A549 (cell line): ENCODE measurements around the gene DUS2. TPM values are rescaled to one million over a fixed set of nuclear protein-coding genes. Genes with fewer than 3 reads are reported as not detected.

Experiments used
- ATAC-seq, 2 experiments: fragments of 200-7000 bp in 1 of 2; fragments of >200 bp in 1 of 2; cut with Nextera tagmentation in 1 of 2; cut with Tn5 transposase in 1 of 2; 3 replicates each; pipeline versions ENCODE4 v1.8.0 to v1.9.1; 2018 to 2020; ENCODE audit warnings: mild to moderate bottlenecking in 1 of 2, moderate library complexity in 1 of 2
- CTCF ChIA-PET: fragments of 300-600 bp; sonication (Branson Sonifier 250); formaldehyde crosslinking; extraction: SDS; loops from one replicate; lab custom pipeline; 2021; ENCODE audit warnings: antibody characterized with exemption, inconsistent platforms; lab: Yijun Ruan, JAX
- POLR2A ChIA-PET: fragments of 350-600 bp; formaldehyde crosslinking; extraction: SDS; loops from one replicate; lab custom pipeline; 2021; ENCODE audit warnings: antibody characterized with exemption, inconsistent platforms; lab: Yijun Ruan, JAX
- DNase-seq, 2 experiments: peaks; one replicate each; pipeline versions ENCODE4 v3.0.0 to v3.0.0-alpha.2; 2011 to 2016; ENCODE audit warnings: low read depth in 1 of 2, low spot score in 1 of 2
- FAIRE-seq: peaks from 2 replicates; lab custom pipeline; 2011; peaks lifted over from hg19 to GRCh38; lab: Jason Lieb, UNC
- H3K27ac ChIP-seq, 2 experiments: fragments of >200 bp; sonication (Bioruptor Twin); formaldehyde crosslinking; 3 replicates each; pipeline ENCODE4 v1.5.1; 2016 to 2017
- H3K4me1 ChIP-seq: fragments of >200 bp; sonication (Bioruptor Twin); formaldehyde crosslinking; 3 replicates; pipeline ENCODE4 v1.6.1; 2016
- H3K4me2 ChIP-seq: fragments of >200 bp; sonication (Bioruptor Twin); formaldehyde crosslinking; 3 replicates; pipeline ENCODE4 v1.6.1; 2016
- H3K4me3 ChIP-seq: fragments of >200 bp; sonication (Bioruptor Twin); formaldehyde crosslinking; 3 replicates; pipeline ENCODE4 v1.5.1; 2016
- H3K9me3 ChIP-seq: fragments of >200 bp; sonication (Bioruptor Twin); formaldehyde crosslinking; 3 replicates; pipeline ENCODE4 v1.6.1; 2016
- CBX2 ChIP-seq: fragments of 200-600 bp; sonication (generic); IDR thresholded peaks from 2 replicates; pipeline ENCODE4 v1.6.1; 2016; ENCODE audit warnings: low read depth, mild to moderate bottlenecking, borderline replicate concordance
- CBX8 ChIP-seq: fragments of 200-600 bp; sonication (generic); IDR thresholded peaks from 2 replicates; pipeline ENCODE4 v1.6.1; 2016
- GATA3 ChIP-seq: IDR thresholded peaks from 2 replicates; pipeline ENCODE4 v1.6.1; 2012; ENCODE audit warnings: borderline replicate concordance
- HDAC2 ChIP-seq: fragments of 200-600 bp; sonication (generic); IDR thresholded peaks from 2 replicates; pipeline ENCODE4 v1.6.1; 2016
- HEYL ChIP-seq: fragments of 250-450 bp; sonication (Bioruptor Pico); IDR thresholded peaks from 2 replicates; pipeline ENCODE4 v1.8.0; 2021; ENCODE audit warnings: mild to moderate bottlenecking, moderate library complexity
- HOXA7 ChIP-seq: fragments of 250-450 bp; sonication (Bioruptor Pico); IDR thresholded peaks from 2 replicates; pipeline ENCODE4 v1.5.0; 2020; ENCODE audit warnings: mild to moderate bottlenecking, moderate library complexity
- JUN ChIP-seq, 2 experiments: fragments of >200 bp; sonication (Bioruptor Twin); formaldehyde crosslinking; IDR thresholded peaks; 2 replicates in 1 of 2; 3 replicates in 1 of 2; pipeline ENCODE4 v1.6.1; 2016 to 2017
- JUNB ChIP-seq: fragments of >200 bp; sonication (Bioruptor Twin); formaldehyde crosslinking; IDR thresholded peaks from 2 replicates; pipeline ENCODE4 v1.6.1; 2016
- MYC ChIP-seq: IDR thresholded peaks from 2 replicates; pipeline ENCODE4 v1.6.1; 2012; ENCODE audit warnings: mild to moderate bottlenecking, inconsistent platforms, low read length, improper control_type of control experiment, borderline replicate concordance
- RAD21 ChIP-seq, 2 experiments: fragments of >200 bp in 1 of 2; sonication (Bioruptor Twin) in 1 of 2; formaldehyde crosslinking in 1 of 2; IDR thresholded peaks in 1 of 2; conservative IDR thresholded peaks in 1 of 2; 2 replicates in 1 of 2; 3 replicates in 1 of 2; pipeline ENCODE4 v1.6.1; 2012 to 2018; ENCODE audit warnings: inconsistent platforms in 1 of 2
- RARB ChIP-seq: fragments of 250-450 bp; sonication (Bioruptor Pico); IDR thresholded peaks from 2 replicates; pipeline ENCODE4 v1.8.0; 2021; ENCODE audit warnings: mild to moderate bottlenecking, moderate library complexity
- RCOR1 ChIP-seq: fragments of 150-350 bp; IDR thresholded peaks from 2 replicates; pipeline ENCODE4 v1.6.1; 2014; ENCODE audit warnings: antibody characterized with exemption, low read length, low read depth
- RNF2 ChIP-seq: fragments of 200-600 bp; sonication (generic); IDR thresholded peaks from 2 replicates; pipeline ENCODE4 v1.6.1; 2016; ENCODE audit warnings: low read depth, mild to moderate bottlenecking, antibody characterized with exemption, moderate library complexity, borderline replicate concordance
- TP53 ChIP-seq: fragments of 250-450 bp; sonication (Bioruptor Pico); IDR thresholded peaks from 2 replicates; pipeline ENCODE4 v1.5.0; 2021; ENCODE audit warnings: mild to moderate bottlenecking, moderate library complexity
- ZNF302 ChIP-seq: fragments of 250-450 bp; sonication (Bioruptor Pico); IDR thresholded peaks from 2 replicates; pipeline ENCODE4 v1.9.0; 2021; ENCODE audit warnings: inconsistent platforms, mild to moderate bottlenecking, moderate library complexity
- ZSCAN20 ChIP-seq: fragments of 250-450 bp; sonication (Bioruptor Pico); IDR thresholded peaks from 2 replicates; pipeline ENCODE4 v1.8.0; 2022; ENCODE audit warnings: mild to moderate bottlenecking, moderate library complexity
- WGBS: methylation state at CpG from one replicate; pipeline ENCODE4 v1.1.6; 2017; ENCODE audit errors: missing lambda C conversion rate; 5-methylcytosine and 5-hydroxymethylcytosine counted together
- polyA plus RNA-seq, 4 experiments: library from polyadenylated mRNA; depleted of rRNA in 3 of 4; stranded (reverse); fragments of >200 nt; fragmentation: RNase III in 1 of 4; extraction: RNeasy Plus Mini Kit Qiagen cat#74134 plus additional on column Dnase treatment in 1 of 4; gene quantifications; 2 replicates in 3 of 4; 3 replicates in 1 of 4; pipeline ENCODE4 v1.2.3, GENCODE V29; 2011 to 2017
- TF ChIP-seq, protein P1 (sequence below): fragments of 200-600 bp; sonication (generic); IDR thresholded peaks from 2 replicates; pipeline ENCODE4 v1.6.1; 2016; ENCODE audit warnings: antibody characterized with exemption, mild to moderate bottlenecking, moderate library complexity
- TF ChIP-seq, protein P2 (sequence below): IDR thresholded peaks from 2 replicates; pipeline ENCODE4 v1.6.1; 2012; ENCODE audit warnings: low read depth, borderline replicate concordance

DUS2 gene
- polyA plus RNA-seq, 2 of the 4 experiments (the other 2 are of a cell fraction): 20.8 to 21.5 TPM

GRCh38 chr16:68070249-68070730 lies 47.2 kb downstream of the DUS2 start:
- no peak overlapping the region for H3K4me2 ChIP-seq
- no peak overlapping the region for H3K27ac ChIP-seq
- FAIRE-seq (no peak), ATAC-seq (no peak), DNase-seq (no peak)
- H3K4me1 ChIP-seq: peaks cover 11% of the 10 kb centered on the region
- CTCF ChIA-PET: interaction anchor here (0.6 to 2.0 kb wide), 9 partner anchors 9 to 682 kb away, joined by 3 to 7 read pairs (median 4); no protein-coding TSS in a partner anchor
- 100% methylated on average over 1 of the region's 2 CpGs for WGBS
- POLR2A ChIA-PET: no interaction called here
- no peak overlapping the region for H3K4me3 ChIP-seq
- TF ChIP-seq MYC (no peak), JUNB (no peak), RNF2 (no peak), JUN (IDR thresholded peaks at IDR 0.05) (no peak), ZSCAN20 (CRISPR knock-in tag) (no peak), CBX8 (no peak), HDAC2 (no peak), GATA3 (no peak), HEYL (CRISPR knock-in tag) (no peak)
- no peaks in the 10 kb centered on the region for H3K9me3 ChIP-seq

- no peak for TF ChIP-seq RAD21 (conservative IDR thresholded peaks at IDR 0.05 in 1 of 2, IDR thresholded peaks at IDR 0.05 in 1 of 2)
- TF ChIP-seq, protein P1, sequence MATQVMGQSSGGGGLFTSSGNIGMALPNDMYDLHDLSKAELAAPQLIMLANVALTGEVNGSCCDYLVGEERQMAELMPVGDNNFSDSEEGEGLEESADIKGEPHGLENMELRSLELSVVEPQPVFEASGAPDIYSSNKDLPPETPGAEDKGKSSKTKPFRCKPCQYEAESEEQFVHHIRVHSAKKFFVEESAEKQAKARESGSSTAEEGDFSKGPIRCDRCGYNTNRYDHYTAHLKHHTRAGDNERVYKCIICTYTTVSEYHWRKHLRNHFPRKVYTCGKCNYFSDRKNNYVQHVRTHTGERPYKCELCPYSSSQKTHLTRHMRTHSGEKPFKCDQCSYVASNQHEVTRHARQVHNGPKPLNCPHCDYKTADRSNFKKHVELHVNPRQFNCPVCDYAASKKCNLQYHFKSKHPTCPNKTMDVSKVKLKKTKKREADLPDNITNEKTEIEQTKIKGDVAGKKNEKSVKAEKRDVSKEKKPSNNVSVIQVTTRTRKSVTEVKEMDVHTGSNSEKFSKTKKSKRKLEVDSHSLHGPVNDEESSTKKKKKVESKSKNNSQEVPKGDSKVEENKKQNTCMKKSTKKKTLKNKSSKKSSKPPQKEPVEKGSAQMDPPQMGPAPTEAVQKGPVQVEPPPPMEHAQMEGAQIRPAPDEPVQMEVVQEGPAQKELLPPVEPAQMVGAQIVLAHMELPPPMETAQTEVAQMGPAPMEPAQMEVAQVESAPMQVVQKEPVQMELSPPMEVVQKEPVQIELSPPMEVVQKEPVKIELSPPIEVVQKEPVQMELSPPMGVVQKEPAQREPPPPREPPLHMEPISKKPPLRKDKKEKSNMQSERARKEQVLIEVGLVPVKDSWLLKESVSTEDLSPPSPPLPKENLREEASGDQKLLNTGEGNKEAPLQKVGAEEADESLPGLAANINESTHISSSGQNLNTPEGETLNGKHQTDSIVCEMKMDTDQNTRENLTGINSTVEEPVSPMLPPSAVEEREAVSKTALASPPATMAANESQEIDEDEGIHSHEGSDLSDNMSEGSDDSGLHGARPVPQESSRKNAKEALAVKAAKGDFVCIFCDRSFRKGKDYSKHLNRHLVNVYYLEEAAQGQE: no peak
- TF ChIP-seq HOXA7 (CRISPR knock-in tag): no peak
- TF ChIP-seq RCOR1: no peak
- TF ChIP-seq, protein P2, sequence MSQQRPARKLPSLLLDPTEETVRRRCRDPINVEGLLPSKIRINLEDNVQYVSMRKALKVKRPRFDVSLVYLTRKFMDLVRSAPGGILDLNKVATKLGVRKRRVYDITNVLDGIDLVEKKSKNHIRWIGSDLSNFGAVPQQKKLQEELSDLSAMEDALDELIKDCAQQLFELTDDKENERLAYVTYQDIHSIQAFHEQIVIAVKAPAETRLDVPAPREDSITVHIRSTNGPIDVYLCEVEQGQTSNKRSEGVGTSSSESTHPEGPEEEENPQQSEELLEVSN: no peak
- FAIRE-seq (no peak), ATAC-seq (no peak), DNase-seq (no peak)
- ChIA-PET CTCF (interaction anchor here (0.6 to 2.1 kb wide), 10 partner anchors 9 to 193 kb away, joined by 3 to 9 read pairs (median 4); partner anchors contain the start of gene SLC7A6), POLR2A (interaction anchor here (3.7 kb wide), 1 partner anchor 14 kb away, joined by 20 read pairs; the partner anchor contains the start of gene NFATC3)
- no peak overlapping the region for H3K4me3 ChIP-seq
- 92% methylated on average over 14 of the region's 14 CpGs for WGBS
- no peak overlapping the region for H3K27ac ChIP-seq
- no peak overlapping the region for H3K4me2 ChIP-seq
- no peaks in the 10 kb centered on the region for H3K9me3 ChIP-seq
- H3K4me1 ChIP-seq: peaks cover 11% of the 10 kb centered on the region
These were observed 47.9 kb downstream of the DUS2 start for GRCh38 chr16:68070806-68071517.

DNA sequence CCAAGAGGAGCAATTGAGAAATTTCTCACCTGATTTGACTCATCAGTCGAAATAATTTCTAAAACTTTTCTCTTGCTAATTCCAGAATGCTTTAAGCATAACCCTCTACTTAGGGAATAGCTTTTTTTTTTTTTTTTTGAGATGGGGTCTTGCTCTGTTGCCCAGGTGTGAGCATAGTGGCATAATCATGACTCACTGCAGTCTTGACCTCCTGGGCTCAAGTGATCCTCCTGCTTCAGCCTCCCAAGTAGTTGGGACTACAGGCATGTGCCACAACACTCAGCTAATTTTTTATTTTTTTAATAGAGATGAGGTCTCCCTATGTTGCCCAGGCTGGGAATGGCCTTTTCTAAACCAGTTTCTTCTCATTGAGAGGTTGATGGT lies 48.4 kb downstream of the DUS2 start:
- ChIA-PET CTCF (interaction anchor here (0.6 to 2.1 kb wide), 7 partner anchors 8 to 193 kb away, joined by 3 to 9 read pairs (median 3); partner anchors contain the start of gene SLC7A6), POLR2A (interaction anchor here (3.7 kb wide), 1 partner anchor 13 kb away, joined by 20 read pairs; the partner anchor contains the start of gene NFATC3)
- WGBS: 87% methylated on average over 1 of the region's 1 CpG
- no peak overlapping the region for H3K4me2 ChIP-seq
- peaks cover 11% of the 10 kb centered on the region for H3K4me1 ChIP-seq
- no peak for TF ChIP-seq CBX8
- TF ChIP-seq, protein P2: no peak
- no peak for TF ChIP-seq ZNF302
- TF ChIP-seq JUNB: no peak
- TF ChIP-seq RARB: no peak
- TF ChIP-seq CBX2: no peak
- no peak for TF ChIP-seq RNF2
- TF ChIP-seq TP53 (CRISPR knock-in tag): no peak
- no peak for TF ChIP-seq HEYL (CRISPR knock-in tag)
- no peak for TF ChIP-seq JUN (IDR thresholded peaks at IDR 0.05)
- H3K9me3 ChIP-seq: no peaks in the 10 kb centered on the region
- FAIRE-seq (no peak), ATAC-seq (no peak), DNase-seq (no peak)
- H3K27ac ChIP-seq: no peak overlapping the region
- no peak overlapping the region for H3K4me3 ChIP-seq
